ENCODE measurements around the gene FBXL7. TPM values are rescaled to one million over a fixed set of nuclear protein-coding genes. Genes with fewer than 3 reads are reported as not detected.

FBXL7 gene
- polyA plus RNA-seq, 1 donor from 2014 or later = 0.24 TPM

DNA sequence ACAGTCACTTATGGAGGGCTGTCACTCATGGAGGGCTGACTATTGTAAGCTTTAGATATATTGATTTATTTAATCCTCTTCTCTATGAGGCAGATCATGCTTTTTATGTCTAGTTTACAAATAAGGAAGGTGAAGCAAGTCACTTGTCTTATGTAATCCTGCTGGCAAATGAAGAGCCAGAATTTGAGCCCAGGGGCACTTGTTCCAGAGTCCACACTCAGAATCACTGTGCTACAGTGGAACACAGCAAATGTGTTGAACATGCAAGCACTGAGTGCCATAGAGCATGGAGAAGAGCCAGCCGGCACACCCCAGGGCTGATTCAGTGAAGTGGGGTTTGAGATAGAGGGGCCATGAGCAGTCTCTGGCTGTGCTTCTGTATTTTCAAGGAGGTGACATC is 353.0 kb downstream of the FBXL7 start:
- no peak overlapping the region for H3K4me3 ChIP-seq (ENCODE audit: low read length)
- H2AFZ ChIP-seq (ENCODE audit: low read depth, low read length) = no peak overlapping the region
- no peak overlapping the region for H3K27ac ChIP-seq (ENCODE audit: low read length)
- no peaks in the 10 kb centered on the region for H3K36me3 ChIP-seq (ENCODE audit: insufficient read depth, low read length)
- no peaks in the 10 kb centered on the region for H3K9me2 ChIP-seq (ENCODE audit: insufficient read depth, low read length)
- no peaks in the 10 kb centered on the region for H3K9me3 ChIP-seq (ENCODE audit: low read length)
- no peak overlapping the region for H3K4me2 ChIP-seq (ENCODE audit: low read length)
- no peak overlapping the region for H3K9ac ChIP-seq (ENCODE audit: low read length)
- no peaks in the 10 kb centered on the region for H4K20me1 ChIP-seq (ENCODE audit: insufficient read depth)
- no peaks in the 10 kb centered on the region for H3K27me3 ChIP-seq (ENCODE audit: insufficient read depth, low read depth, low read length)
- H3F3A ChIP-seq (ENCODE audit: insufficient read depth, low read length, poor library complexity, severe bottlenecking) = no peaks in the 10 kb centered on the region
- H3K79me2 ChIP-seq (replicated peaks; ENCODE audit: insufficient read depth, low read length) = no peaks in the 10 kb centered on the region
- TF ChIP-seq, protein P1, sequence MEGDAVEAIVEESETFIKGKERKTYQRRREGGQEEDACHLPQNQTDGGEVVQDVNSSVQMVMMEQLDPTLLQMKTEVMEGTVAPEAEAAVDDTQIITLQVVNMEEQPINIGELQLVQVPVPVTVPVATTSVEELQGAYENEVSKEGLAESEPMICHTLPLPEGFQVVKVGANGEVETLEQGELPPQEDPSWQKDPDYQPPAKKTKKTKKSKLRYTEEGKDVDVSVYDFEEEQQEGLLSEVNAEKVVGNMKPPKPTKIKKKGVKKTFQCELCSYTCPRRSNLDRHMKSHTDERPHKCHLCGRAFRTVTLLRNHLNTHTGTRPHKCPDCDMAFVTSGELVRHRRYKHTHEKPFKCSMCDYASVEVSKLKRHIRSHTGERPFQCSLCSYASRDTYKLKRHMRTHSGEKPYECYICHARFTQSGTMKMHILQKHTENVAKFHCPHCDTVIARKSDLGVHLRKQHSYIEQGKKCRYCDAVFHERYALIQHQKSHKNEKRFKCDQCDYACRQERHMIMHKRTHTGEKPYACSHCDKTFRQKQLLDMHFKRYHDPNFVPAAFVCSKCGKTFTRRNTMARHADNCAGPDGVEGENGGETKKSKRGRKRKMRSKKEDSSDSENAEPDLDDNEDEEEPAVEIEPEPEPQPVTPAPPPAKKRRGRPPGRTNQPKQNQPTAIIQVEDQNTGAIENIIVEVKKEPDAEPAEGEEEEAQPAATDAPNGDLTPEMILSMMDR (IDR thresholded peaks at IDR 0.05; ENCODE audit: poor library complexity, severe bottlenecking) = no peak
- TF ChIP-seq POLR2AphosphoS5 (IDR thresholded peaks at IDR 0.05) = no peak
- TF ChIP-seq, protein P2, sequence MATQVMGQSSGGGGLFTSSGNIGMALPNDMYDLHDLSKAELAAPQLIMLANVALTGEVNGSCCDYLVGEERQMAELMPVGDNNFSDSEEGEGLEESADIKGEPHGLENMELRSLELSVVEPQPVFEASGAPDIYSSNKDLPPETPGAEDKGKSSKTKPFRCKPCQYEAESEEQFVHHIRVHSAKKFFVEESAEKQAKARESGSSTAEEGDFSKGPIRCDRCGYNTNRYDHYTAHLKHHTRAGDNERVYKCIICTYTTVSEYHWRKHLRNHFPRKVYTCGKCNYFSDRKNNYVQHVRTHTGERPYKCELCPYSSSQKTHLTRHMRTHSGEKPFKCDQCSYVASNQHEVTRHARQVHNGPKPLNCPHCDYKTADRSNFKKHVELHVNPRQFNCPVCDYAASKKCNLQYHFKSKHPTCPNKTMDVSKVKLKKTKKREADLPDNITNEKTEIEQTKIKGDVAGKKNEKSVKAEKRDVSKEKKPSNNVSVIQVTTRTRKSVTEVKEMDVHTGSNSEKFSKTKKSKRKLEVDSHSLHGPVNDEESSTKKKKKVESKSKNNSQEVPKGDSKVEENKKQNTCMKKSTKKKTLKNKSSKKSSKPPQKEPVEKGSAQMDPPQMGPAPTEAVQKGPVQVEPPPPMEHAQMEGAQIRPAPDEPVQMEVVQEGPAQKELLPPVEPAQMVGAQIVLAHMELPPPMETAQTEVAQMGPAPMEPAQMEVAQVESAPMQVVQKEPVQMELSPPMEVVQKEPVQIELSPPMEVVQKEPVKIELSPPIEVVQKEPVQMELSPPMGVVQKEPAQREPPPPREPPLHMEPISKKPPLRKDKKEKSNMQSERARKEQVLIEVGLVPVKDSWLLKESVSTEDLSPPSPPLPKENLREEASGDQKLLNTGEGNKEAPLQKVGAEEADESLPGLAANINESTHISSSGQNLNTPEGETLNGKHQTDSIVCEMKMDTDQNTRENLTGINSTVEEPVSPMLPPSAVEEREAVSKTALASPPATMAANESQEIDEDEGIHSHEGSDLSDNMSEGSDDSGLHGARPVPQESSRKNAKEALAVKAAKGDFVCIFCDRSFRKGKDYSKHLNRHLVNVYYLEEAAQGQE (IDR thresholded peaks at IDR 0.05; ENCODE audit: borderline replicate concordance) = no peak
- no peak for TF ChIP-seq MXI1 (conservative IDR thresholded peaks at IDR 0.05; ENCODE audit: poor library complexity, severe bottlenecking)
- no peak for TF ChIP-seq SMC3 (conservative IDR thresholded peaks at IDR 0.05; ENCODE audit: poor library complexity)
- TF ChIP-seq TAF1 (IDR thresholded peaks at IDR 0.05; ENCODE audit: low read depth) = no peak
- TF ChIP-seq RAD21 (conservative IDR thresholded peaks at IDR 0.05) = no peak
- TF ChIP-seq EZH2 (IDR thresholded peaks at IDR 0.05; ENCODE audit: borderline replicate concordance, insufficient read depth, low read length, poor library complexity, severe bottlenecking) = no peak
- no peak for TF ChIP-seq EP300 (conservative IDR thresholded peaks at IDR 0.05; ENCODE audit: poor library complexity, severe bottlenecking)

DNA sequence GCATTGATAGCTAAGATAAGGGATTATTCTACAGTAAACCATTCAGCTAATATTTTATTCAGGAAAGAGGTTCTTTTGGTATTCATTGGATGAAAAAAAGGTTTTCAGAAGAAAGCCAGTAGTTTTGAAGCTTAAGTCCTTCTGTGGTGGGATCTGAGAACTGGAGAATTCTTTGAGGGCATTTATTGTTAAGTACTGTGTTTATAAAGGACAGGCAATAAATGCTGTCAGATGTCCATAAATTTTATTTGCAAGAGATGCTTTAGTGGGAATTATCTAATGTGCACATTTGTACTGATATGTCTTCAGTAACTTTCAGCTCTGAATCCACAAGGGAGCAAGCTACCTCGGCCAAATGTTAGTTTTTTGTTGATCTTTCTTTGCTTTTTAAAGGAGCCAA is 358.3 kb downstream of the FBXL7 start:
- no peaks in the 10 kb centered on the region for H3K79me2 ChIP-seq (replicated peaks; ENCODE audit: insufficient read depth, low read length)
- no peak overlapping the region for H3K27ac ChIP-seq (ENCODE audit: low read length)
- no peak overlapping the region for H2AFZ ChIP-seq (ENCODE audit: low read depth, low read length)
- H4K20me1 ChIP-seq (ENCODE audit: insufficient read depth) = no peaks in the 10 kb centered on the region
- no peaks in the 10 kb centered on the region for H3K36me3 ChIP-seq (ENCODE audit: insufficient read depth, low read length)
- no peaks in the 10 kb centered on the region for H3F3A ChIP-seq (ENCODE audit: insufficient read depth, low read length, poor library complexity, severe bottlenecking)
- H3K4me2 ChIP-seq (ENCODE audit: low read length) = no peak overlapping the region
- TF ChIP-seq RAD21 (conservative IDR thresholded peaks at IDR 0.05) (no peak), EZH2 (IDR thresholded peaks at IDR 0.05; ENCODE audit: borderline replicate concordance, insufficient read depth, low read length, poor library complexity, severe bottlenecking) (no peak), TAF1 (IDR thresholded peaks at IDR 0.05; ENCODE audit: low read depth) (no peak), EP300 (conservative IDR thresholded peaks at IDR 0.05; ENCODE audit: poor library complexity, severe bottlenecking) (no peak)
- TF ChIP-seq, protein P2 (IDR thresholded peaks at IDR 0.05; ENCODE audit: borderline replicate concordance) = no peak
- no peak overlapping the region for H3K4me3 ChIP-seq (ENCODE audit: low read length)
- H3K9me3 ChIP-seq (ENCODE audit: low read length) = no peaks in the 10 kb centered on the region
- H3K9ac ChIP-seq (ENCODE audit: low read length) = no peak overlapping the region
- H3K9me2 ChIP-seq (ENCODE audit: insufficient read depth, low read length) = no peaks in the 10 kb centered on the region
- no peaks in the 10 kb centered on the region for H3K27me3 ChIP-seq (ENCODE audit: insufficient read depth, low read depth, low read length)
